Tibial artery (tissue), 4 donors: ENCODE results near the gene PPP2R2B.

Experiments
- DNase-seq, 2 donors: peaks; one replicate each; pipeline ENCODE4 v3.0.0-alpha.2; 2019
- H3K27ac ChIP-seq, 2 donors: fragments of 200-600 bp; sonication (generic) in 1 of 2; 1 replicate in 1 of 2; 2 replicates in 1 of 2; pipeline ENCODE4 v1.5.1; 2018 to 2019; ENCODE audit warnings: mild to moderate bottlenecking in 1 of 2
- H3K27me3 ChIP-seq, 2 donors: fragments of 200-600 bp; sonication (generic) in 1 of 2; one replicate each; pipeline versions ENCODE4 v1.5.1 to v1.6.0; 2016 to 2019
- H3K36me3 ChIP-seq, 3 donors: fragments of 200-600 bp; sonication (generic) in 2 of 3; one replicate each; pipeline ENCODE4 v1.5.1; 2016 to 2019; ENCODE audit warnings: mild to moderate bottlenecking in 2 of 3
- H3K4me1 ChIP-seq, 4 donors: fragments of 200-600 bp; sonication (generic) in 2 of 4; 1 replicate in 3 of 4; 2 replicates in 1 of 4; pipeline ENCODE4 v1.5.1; 2016 to 2019
- H3K4me3 ChIP-seq, 2 donors: fragments of 200-600 bp; sonication (generic) in 1 of 2; 1 replicate in 1 of 2; 2 replicates in 1 of 2; pipeline ENCODE4 v1.5.1; 2018 to 2019; ENCODE audit warnings: mild to moderate bottlenecking in 2 of 2
- H3K9me3 ChIP-seq, 3 donors: fragments of 200-600 bp; sonication (generic) in 1 of 3; one replicate each; pipeline ENCODE4 v1.5.1; 2016 to 2019
- intact Hi-C: fragments of 100-400 bp; cut with DNase I; formaldehyde crosslinking; loops from one replicate; pipeline ENCODE4 v1.15.0; 2023; ENCODE audit warnings: low total_unique reads
- TF ChIP-seq, protein P1 (sequence below), 2 experiments: fragments of 200-600 bp in 1 of 2; fragments of 450-650 bp in 1 of 2; IDR thresholded peaks; one replicate each; pipeline ENCODE4 v1.5.1; 2017 to 2019; ENCODE audit warnings: antibody characterized with exemption in 2 of 2, mild to moderate bottlenecking in 1 of 2, moderate library complexity in 1 of 2

Gene PPP2R2B

GRCh38 chr5:146862641-146863040 lies 15.9 kb downstream of the PPP2R2B start:
- H3K27me3 ChIP-seq, result no peaks in the 10 kb centered on the region
- peaks cover 0 to 13% (median 3%) of the 10 kb centered on the region in 4 donors for H3K4me1 ChIP-seq
- TF ChIP-seq, protein P1, sequence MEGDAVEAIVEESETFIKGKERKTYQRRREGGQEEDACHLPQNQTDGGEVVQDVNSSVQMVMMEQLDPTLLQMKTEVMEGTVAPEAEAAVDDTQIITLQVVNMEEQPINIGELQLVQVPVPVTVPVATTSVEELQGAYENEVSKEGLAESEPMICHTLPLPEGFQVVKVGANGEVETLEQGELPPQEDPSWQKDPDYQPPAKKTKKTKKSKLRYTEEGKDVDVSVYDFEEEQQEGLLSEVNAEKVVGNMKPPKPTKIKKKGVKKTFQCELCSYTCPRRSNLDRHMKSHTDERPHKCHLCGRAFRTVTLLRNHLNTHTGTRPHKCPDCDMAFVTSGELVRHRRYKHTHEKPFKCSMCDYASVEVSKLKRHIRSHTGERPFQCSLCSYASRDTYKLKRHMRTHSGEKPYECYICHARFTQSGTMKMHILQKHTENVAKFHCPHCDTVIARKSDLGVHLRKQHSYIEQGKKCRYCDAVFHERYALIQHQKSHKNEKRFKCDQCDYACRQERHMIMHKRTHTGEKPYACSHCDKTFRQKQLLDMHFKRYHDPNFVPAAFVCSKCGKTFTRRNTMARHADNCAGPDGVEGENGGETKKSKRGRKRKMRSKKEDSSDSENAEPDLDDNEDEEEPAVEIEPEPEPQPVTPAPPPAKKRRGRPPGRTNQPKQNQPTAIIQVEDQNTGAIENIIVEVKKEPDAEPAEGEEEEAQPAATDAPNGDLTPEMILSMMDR (IDR thresholded peaks at IDR 0.05), result no peak
- H3K36me3 ChIP-seq, result no peaks in the 10 kb centered on the region
- intact Hi-C loops, result no loop called here
- no peak overlapping the region for H3K27ac ChIP-seq
- no peak overlapping the region for H3K4me3 ChIP-seq
- H3K9me3 ChIP-seq, result no peaks in the 10 kb centered on the region
- DNase-seq, result no peak

- intact Hi-C loops, result no loop called here
- peaks cover 0 to 7% (median 3%) of the 10 kb centered on the region in 4 donors for H3K4me1 ChIP-seq
- DNase-seq, result no peak
- H3K9me3 ChIP-seq, result no peaks in the 10 kb centered on the region
- no peaks in the 10 kb centered on the region for H3K36me3 ChIP-seq
- H3K4me3 ChIP-seq, result no peak overlapping the region
- H3K27ac ChIP-seq, result no peak overlapping the region
- no peaks in the 10 kb centered on the region for H3K27me3 ChIP-seq
- TF ChIP-seq, protein P1 (IDR thresholded peaks at IDR 0.05), result no peak
Measured at GRCh38 chr5:146860213-146860893, 18.2 kb downstream of the PPP2R2B start.

DNA sequence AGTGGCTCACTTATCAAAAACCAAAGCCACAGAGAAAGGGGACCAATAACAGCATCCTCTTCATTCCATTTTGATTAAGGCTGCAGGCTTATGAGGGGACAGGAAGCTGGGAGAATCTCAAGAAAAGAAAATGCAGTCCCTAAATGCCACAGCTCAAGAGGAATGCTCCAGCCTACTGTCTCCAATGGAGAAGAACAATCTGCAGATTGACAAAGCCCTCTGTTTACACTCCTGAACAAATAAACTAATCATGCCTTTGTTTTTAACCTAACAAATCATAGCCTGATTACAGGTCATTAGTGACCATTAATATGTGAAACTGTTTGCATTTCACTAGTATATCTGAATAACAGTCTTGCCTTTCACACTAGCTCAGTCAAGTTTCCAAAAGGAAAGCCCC lies 26.5 kb downstream of the PPP2R2B start:
- no peaks in the 10 kb centered on the region for H3K9me3 ChIP-seq
- H3K36me3 ChIP-seq, result no peaks in the 10 kb centered on the region
- no peaks in the 10 kb centered on the region for H3K27me3 ChIP-seq
- no peak for DNase-seq
- H3K4me3 ChIP-seq, result no peak overlapping the region
- intact Hi-C loops, result no loop called here
- no peaks in the 10 kb centered on the region for H3K4me1 ChIP-seq
- TF ChIP-seq, protein P1 (IDR thresholded peaks at IDR 0.05), result no peak
- no peak overlapping the region for H3K27ac ChIP-seq

DNA sequence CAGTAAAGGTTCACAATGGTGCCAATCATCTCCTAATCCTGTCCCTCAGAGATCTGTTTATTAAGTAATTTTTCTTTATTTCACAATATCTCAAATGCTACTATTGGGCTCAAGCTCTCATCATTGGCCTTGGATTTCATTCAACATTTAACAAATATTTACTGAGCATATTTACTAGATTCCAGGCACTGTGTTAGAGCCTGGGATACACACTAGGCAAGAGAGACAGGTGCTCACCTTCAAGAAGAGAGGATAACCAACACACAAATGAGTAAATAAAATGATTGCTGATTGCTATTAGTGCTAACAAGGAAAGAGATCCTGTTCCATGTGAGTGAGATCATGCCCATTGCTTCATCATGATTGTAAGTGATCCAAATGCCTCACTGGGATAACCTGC lies 27.4 kb downstream of the PPP2R2B start:
- Histone ChIP-seq H3K9me3 (no peaks in the 10 kb centered on the region), H3K4me1 (no peaks in the 10 kb centered on the region), H3K4me3 (no peak overlapping the region), H3K27ac (no peak overlapping the region), H3K36me3 (no peaks in the 10 kb centered on the region), H3K27me3 (no peaks in the 10 kb centered on the region)
- TF ChIP-seq, protein P1 (IDR thresholded peaks at IDR 0.05), result no peak
- intact Hi-C loops, result no loop called here
- no peak for DNase-seq

- H3K4me3 ChIP-seq, result no peak overlapping the region
- no peaks in the 10 kb centered on the region for H3K27me3 ChIP-seq
- no peaks in the 10 kb centered on the region for H3K9me3 ChIP-seq
- H3K36me3 ChIP-seq, result no peaks in the 10 kb centered on the region
- no peak overlapping the region for H3K27ac ChIP-seq
- no peak for DNase-seq
- TF ChIP-seq, protein P1 (IDR thresholded peaks at IDR 0.05), result no peak
- intact Hi-C loops, result no loop called here
- no peaks in the 10 kb centered on the region for H3K4me1 ChIP-seq
Measured at GRCh38 chr5:146849694-146850303, 28.8 kb downstream of the PPP2R2B start.
